Measurements from ENCODE around the gene PRKAR1B. TPM values are rescaled to one million over a fixed set of nuclear protein-coding genes. Genes with fewer than 3 reads are reported as not detected.

PRKAR1B gene
- 10 to 100 TPM; 28.0 to 28.2 TPM for total RNA-seq

DNA sequence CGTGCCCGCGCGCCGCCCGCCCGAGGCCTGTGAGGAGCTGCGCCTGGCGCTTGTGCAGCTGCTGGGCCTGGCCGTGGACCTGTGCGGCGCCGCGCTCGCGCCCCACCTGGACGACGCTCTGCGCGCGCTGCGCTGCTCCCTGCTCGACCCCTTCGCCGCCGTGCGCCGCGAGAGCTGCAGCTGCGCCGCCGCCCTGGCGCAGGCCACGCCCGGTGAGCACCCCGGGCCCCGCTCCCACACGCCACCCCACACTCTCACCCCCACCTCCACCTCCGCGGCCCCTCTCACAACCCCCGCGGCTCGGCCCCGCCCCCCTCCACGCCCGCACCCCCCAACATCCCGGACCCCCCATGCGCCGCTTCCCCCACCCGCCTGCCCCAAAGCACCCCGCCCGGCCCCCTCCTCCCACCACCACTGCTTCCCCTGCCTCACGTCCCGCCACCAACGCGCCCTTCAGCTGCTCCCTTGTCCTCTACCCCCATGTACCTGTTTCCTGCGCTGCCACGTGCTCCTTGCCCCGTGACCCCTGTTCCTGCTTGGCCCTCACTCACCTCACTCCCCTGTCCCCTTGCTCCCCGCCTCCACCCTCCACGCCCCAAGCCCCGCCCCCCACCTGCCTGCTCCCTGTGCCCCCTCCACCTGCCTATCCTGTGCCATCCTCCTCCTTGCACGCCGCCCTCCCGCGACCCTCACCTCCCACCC, at the start of gene PRKAR1B:
TSS of gene PRKAR1B (minus strand) at position 178 of the 702 bp plus-strand sequence. CDS start 15,776 bp downstream, outside the sequence.
- H3K36me3 Mint-ChIP-seq, result peaks cover 38% of the 10 kb centered on the region
- H3K27me3 Mint-ChIP-seq, result no peaks in the 10 kb centered on the region
- intact Hi-C loops (cut with micrococcal nuclease), result loop anchor here (5.0 kb wide), 2 partner anchors 145 to 205 kb away; no protein-coding TSS in a partner anchor
- peak; percentile 57 for DNase-seq
- H3K4me3 Mint-ChIP-seq, result peak within 1 kb of the TSS; percentile 86
- no peaks in the 10 kb centered on the region for H3K9me3 Mint-ChIP-seq
- CTCF ChIA-PET, result interaction anchor here (0.5 to 1.3 kb wide), 4 partner anchors 146 to 405 kb away, joined by 3 to 5 read pairs (median 4); no protein-coding TSS in a partner anchor
- peaks cover 27% of the 10 kb centered on the region for H3K4me1 Mint-ChIP-seq (ENCODE audit: low read depth)
- POLR2A ChIA-PET, result interaction anchor here (0.9 kb wide), 1 partner anchor 125 kb away, joined by 3 read pairs; no protein-coding TSS in a partner anchor
- peak within 1 kb of the TSS; percentile 76 for H3K27ac Mint-ChIP-seq

DNA sequence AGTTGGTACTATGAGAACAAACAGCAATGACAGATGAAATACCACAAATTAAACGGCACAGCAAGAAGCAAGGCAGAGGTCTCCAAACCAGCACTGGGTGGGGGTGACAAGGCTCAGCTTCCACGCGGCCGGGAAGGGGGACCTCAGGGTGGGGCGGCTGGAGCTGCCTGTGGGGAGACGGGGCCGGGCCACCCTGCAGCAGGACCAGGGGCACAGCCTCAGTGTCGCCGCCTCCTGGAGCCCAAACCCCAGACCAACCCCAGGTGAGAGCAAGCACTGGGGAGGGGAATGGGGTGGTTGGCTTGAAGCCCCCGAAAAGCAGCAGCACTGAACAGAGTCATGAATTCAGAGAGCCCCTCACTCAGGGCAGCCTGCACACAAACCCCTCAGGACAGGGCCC, 49.3 kb upstream of the PRKAR1B start:
- H3K36me3 Mint-ChIP-seq, result peaks cover 15% of the 10 kb centered on the region
- H3K9me3 Mint-ChIP-seq, result no peaks in the 10 kb centered on the region
- POLR2A ChIA-PET, result no interaction called here
- CTCF ChIA-PET, result interaction anchor here (5.3 kb wide), 1 partner anchor 455 kb away, joined by 21 read pairs; no protein-coding TSS in a partner anchor
- no peak for DNase-seq
- intact Hi-C loops (cut with micrococcal nuclease), result no loop called here
- H3K4me1 Mint-ChIP-seq (ENCODE audit: low read depth), result no peaks in the 10 kb centered on the region
- no peak overlapping the region for H3K4me3 Mint-ChIP-seq
- H3K27me3 Mint-ChIP-seq, result no peaks in the 10 kb centered on the region
- no peak overlapping the region for H3K27ac Mint-ChIP-seq

DNA sequence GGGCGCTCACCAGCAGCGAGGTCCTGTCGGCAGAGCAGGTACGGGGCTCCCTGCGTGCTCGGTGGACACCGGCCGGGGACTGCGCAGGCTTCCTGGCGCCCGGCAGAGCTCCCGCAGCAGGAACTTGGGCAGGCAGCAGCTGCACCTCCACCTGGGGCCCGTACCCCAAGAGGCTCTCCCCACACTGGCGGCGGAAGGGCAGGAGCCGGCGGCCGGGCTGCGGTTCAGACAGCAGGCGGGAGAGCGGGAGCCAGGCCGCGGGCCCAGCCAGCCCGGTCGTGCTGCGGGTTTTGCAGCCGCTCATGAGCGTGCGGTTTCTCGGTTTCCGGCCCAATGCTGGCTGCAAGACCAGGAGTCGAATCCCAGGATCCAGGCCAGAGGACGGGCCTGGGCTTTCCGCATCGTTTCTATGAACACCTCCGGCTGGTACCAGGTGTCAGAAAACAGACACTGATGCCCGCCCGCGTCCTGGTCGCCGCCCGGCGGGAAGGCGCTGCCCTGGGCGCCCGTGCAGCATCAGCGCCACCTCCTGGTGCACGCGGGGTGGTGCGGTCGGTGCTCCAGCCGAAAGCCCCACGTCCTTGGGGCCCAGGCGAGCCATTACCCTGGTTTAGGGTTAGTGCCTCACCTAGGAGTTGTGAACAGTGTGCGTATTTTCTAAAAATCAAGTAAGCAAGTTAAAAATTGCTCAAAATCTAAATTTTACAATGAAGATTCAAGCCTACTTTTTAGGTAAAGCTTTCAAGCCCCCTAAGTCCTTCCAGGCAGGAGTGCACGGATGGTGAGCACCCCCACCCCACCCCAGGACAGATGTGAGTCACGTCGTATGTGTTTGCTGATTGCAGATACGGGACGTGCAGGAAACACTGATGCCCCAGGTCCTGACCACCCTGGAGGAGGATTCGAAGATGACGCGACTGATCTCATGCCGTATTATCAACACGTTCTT, 47.4 kb upstream of the PRKAR1B start:
- POLR2A ChIA-PET, result interaction anchor here (0.7 kb wide), 1 partner anchor 453 kb away, joined by 3 read pairs; no protein-coding TSS in a partner anchor
- intact Hi-C loops (cut with micrococcal nuclease), result loop anchor here (1.0 kb wide), 1 partner anchor 452 kb away; no protein-coding TSS in a partner anchor

DNA sequence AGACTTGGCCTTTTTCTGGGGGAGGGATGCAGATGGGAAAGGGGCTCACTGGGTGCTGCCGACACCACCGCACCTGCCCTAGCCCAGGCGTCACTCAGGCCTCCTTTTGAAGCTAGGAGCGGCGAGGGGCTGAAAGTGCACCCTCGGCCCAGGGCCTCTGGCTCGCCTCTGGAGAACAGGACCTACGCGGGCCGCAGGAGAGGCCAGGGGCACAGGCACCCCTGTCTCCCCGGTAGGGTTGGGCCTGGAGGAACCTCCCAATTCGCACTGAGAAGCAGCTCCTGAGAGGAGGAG, 46.5 kb upstream of the PRKAR1B start:
- H3K27me3 Mint-ChIP-seq, result no peaks in the 10 kb centered on the region
- ChIA-PET POLR2A (interaction anchor here (0.7 kb wide), 1 partner anchor 452 kb away, joined by 3 read pairs; no protein-coding TSS in a partner anchor), CTCF (interaction anchor here (1.0 to 5.3 kb wide), 5 partner anchors 12 to 452 kb away, joined by 3 to 21 read pairs (median 7); no protein-coding TSS in a partner anchor)
- intact Hi-C loops (cut with micrococcal nuclease), result no loop called here
- no peak for DNase-seq
- H3K27ac Mint-ChIP-seq, result no peak overlapping the region
- H3K4me3 Mint-ChIP-seq, result no peak overlapping the region
- no peaks in the 10 kb centered on the region for H3K4me1 Mint-ChIP-seq (ENCODE audit: low read depth)
- peaks cover 11% of the 10 kb centered on the region for H3K36me3 Mint-ChIP-seq
- no peaks in the 10 kb centered on the region for H3K9me3 Mint-ChIP-seq

More for the DNA sequence above, 47.4 kb upstream of the PRKAR1B start:
- H3K4me3 Mint-ChIP-seq, result no peak overlapping the region
- no peaks in the 10 kb centered on the region for H3K4me1 Mint-ChIP-seq (ENCODE audit: low read depth)
- no peak overlapping the region for H3K27ac Mint-ChIP-seq
- no peaks in the 10 kb centered on the region for H3K9me3 Mint-ChIP-seq
- H3K36me3 Mint-ChIP-seq, result peaks cover 11% of the 10 kb centered on the region
- peak; percentile 76 for DNase-seq
- CTCF ChIA-PET, result interaction anchor here (1.0 to 5.3 kb wide), 4 partner anchors 13 to 453 kb away, joined by 3 to 21 read pairs (median 12); no protein-coding TSS in a partner anchor
- H3K27me3 Mint-ChIP-seq, result no peaks in the 10 kb centered on the region

DNA sequence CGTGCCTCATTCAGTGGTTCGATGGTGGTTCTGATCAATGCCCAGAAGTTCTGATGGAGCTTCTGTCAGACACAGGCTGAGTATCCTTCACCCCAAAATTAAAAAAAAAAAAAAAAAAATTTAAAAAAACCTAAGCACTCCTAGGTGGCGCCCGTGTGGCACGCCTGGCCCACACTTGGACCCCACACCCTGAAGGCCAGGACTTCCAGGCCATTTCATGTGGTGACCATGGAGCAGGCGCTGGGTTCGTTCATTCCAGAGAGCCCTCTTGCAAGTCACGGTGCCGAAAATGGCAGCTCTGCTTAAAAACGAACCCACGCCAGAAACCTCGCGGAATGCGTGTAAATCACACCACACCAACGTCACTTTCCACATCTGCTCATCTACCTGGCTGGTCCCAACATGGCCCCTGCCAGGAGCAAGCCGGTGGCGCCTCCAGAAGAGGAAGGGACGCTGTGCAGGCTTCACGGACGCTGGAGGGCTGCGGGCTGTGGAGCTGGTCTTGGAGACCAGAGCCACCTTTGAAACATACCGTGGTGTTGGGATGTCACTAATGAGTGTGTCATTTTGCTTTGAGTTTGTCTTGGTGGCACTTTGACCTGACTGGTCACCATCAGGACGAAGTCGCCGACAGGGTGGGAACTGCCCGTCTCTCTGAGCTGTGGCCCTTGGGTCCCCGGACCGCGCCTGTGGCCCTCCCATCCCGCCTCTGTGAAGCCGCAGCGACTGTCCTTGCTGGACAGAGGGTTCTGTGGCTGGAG, 46.0 kb upstream of the PRKAR1B start:
- DNase-seq, result no peak
- POLR2A ChIA-PET, result no interaction called here
- H3K27ac Mint-ChIP-seq, result no peak overlapping the region
- no peaks in the 10 kb centered on the region for H3K4me1 Mint-ChIP-seq (ENCODE audit: low read depth)
- CTCF ChIA-PET, result interaction anchor here (1.0 to 5.3 kb wide), 6 partner anchors 12 to 456 kb away, joined by 3 to 21 read pairs (median 5); no protein-coding TSS in a partner anchor
- H3K27me3 Mint-ChIP-seq, result no peaks in the 10 kb centered on the region
- H3K4me3 Mint-ChIP-seq, result no peak overlapping the region
- H3K36me3 Mint-ChIP-seq, result peaks cover 13% of the 10 kb centered on the region
- H3K9me3 Mint-ChIP-seq, result no peaks in the 10 kb centered on the region
- intact Hi-C loops (cut with micrococcal nuclease), result no loop called here

DNA sequence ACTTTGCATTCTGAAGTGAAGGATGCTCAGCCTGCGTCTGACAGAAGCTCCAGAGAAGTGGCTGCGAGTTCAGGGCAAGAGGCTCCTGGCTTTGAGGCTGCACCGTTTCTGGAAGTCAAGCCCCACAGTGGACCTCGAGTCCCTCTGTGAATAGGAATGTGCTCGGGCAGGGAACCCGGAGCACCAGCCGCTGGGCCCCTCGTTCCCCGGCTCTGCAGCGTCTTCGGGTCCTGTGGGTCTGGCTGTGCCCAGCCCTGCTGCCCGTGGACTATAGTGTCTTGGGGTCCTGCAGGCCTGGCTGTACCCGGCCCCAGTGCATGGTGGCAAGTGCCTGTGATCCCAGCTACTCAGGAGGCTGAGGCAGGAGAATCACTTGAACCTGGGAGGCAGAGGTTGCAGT, 45.3 kb upstream of the PRKAR1B start:
- H3K27me3 Mint-ChIP-seq, result no peaks in the 10 kb centered on the region
- intact Hi-C loops (cut with micrococcal nuclease), result no loop called here
- H3K4me3 Mint-ChIP-seq, result no peak overlapping the region
- H3K4me1 Mint-ChIP-seq (ENCODE audit: low read depth), result no peaks in the 10 kb centered on the region
- ChIA-PET CTCF (interaction anchor here (1.0 to 5.3 kb wide), 5 partner anchors 11 to 455 kb away, joined by 3 to 21 read pairs (median 7); no protein-coding TSS in a partner anchor), POLR2A (no interaction called here)
- H3K27ac Mint-ChIP-seq, result no peak overlapping the region
- H3K9me3 Mint-ChIP-seq, result no peaks in the 10 kb centered on the region
- DNase-seq, result no peak
- H3K36me3 Mint-ChIP-seq, result peaks cover 19% of the 10 kb centered on the region

DNA sequence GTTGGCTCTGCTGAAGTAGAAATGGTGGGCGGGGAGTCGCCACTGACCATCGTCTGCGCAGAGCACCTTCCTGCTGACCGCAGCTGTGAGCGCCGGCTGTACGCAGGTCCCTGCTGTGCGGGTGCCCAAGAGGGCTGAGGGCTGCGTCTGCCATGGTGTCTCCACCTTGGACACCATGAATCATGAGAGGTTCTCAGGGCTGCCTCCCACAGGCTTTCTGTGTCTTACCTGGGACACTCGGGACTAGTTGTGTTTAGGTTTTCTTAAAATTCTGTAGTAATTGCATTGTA, 44.9 kb upstream of the PRKAR1B start:
- Mint-ChIP-seq H3K4me1 (ENCODE audit: low read depth) (no peaks in the 10 kb centered on the region), H3K4me3 (no peak overlapping the region), H3K27ac (no peak overlapping the region), H3K36me3 (peaks cover 19% of the 10 kb centered on the region), H3K9me3 (no peaks in the 10 kb centered on the region), H3K27me3 (no peaks in the 10 kb centered on the region)
- intact Hi-C loops (cut with micrococcal nuclease), result no loop called here
- CTCF ChIA-PET, result interaction anchor here (3.7 to 5.3 kb wide), 2 partner anchors 439 to 451 kb away, joined by 17 to 21 read pairs; no protein-coding TSS in a partner anchor
- POLR2A ChIA-PET, result no interaction called here
- DNase-seq, result no peak

DNA sequence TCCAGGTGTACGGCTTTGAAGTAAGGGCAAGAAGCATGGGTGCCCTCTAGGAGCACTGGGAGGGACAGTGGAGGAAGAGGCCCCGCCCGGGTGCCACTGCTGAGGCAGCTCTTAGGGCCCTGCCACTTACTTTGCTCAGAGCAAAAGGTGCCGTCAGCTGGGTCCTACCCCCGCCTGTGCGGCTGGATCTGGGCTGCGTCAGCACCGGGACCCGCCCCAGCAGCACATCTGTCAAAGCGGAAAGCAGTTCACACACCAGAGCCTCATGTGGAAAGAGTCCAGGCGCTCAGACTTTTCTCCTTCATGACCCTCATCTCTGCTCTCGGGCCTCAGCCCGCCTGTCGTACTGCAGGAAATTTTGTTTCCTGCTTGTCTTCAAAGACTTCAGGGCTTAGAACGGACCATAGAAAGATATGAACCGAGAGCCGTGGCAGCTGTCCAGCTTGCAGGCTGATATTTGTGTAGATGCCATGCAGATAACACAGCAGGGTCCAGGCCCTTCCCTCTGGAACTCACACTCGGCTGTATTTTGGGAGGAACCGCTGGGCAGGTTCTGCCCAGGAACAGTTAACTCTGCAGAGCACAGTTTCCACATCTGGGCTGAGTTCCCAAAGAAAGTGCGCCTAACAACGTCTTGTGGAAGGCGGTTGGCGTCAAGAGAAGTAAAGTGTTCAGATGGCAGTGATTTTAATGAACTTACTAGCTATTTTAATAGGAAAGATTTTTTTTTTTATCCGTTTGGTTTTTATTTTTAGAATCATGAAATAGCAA, 44.3 kb upstream of the PRKAR1B start:
- H3K36me3 Mint-ChIP-seq, result peaks cover 17% of the 10 kb centered on the region
- H3K4me1 Mint-ChIP-seq (ENCODE audit: low read depth), result no peaks in the 10 kb centered on the region
- ChIA-PET CTCF (interaction anchor here (1.3 to 3.7 kb wide), 2 partner anchors 39 to 438 kb away, joined by 5 to 17 read pairs; no protein-coding TSS in a partner anchor), POLR2A (no interaction called here)
- intact Hi-C loops (cut with micrococcal nuclease), result no loop called here
- H3K4me3 Mint-ChIP-seq, result no peak overlapping the region
- H3K27ac Mint-ChIP-seq, result no peak overlapping the region
- no peaks in the 10 kb centered on the region for H3K27me3 Mint-ChIP-seq
- no peaks in the 10 kb centered on the region for H3K9me3 Mint-ChIP-seq
- DNase-seq, result no peak

DNA sequence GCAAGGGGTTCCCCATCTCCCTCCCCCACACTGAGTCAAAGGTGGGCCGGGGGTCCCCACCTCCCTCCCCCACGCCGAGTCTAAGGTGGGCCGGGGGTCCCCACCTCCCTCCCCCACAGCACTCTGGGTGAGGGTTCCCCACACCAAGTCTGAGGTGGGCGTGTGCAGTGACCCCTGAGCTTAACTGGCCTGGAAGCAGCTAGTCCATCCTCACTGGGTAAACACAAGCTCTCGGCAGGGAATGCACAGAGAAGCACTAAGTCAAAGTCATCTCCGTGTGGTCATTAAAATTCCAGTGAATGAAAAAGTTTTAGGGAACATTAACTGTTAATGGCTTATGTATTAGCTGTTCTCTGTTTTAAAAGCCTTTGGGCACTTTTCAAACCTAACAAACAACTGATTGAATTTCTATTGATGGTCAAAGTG, 43.7 kb upstream of the PRKAR1B start:
- no peak for DNase-seq
- ChIA-PET CTCF (interaction anchor here (0.6 to 1.3 kb wide), 2 partner anchors 38 to 449 kb away, joined by 3 to 5 read pairs; no protein-coding TSS in a partner anchor), POLR2A (no interaction called here)
- H3K36me3 Mint-ChIP-seq, result peaks cover 17% of the 10 kb centered on the region
- H3K27me3 Mint-ChIP-seq, result no peaks in the 10 kb centered on the region
- H3K4me3 Mint-ChIP-seq, result no peak overlapping the region
- H3K27ac Mint-ChIP-seq, result no peak overlapping the region
- H3K4me1 Mint-ChIP-seq (ENCODE audit: low read depth), result no peaks in the 10 kb centered on the region
- intact Hi-C loops (cut with micrococcal nuclease), result no loop called here
- no peaks in the 10 kb centered on the region for H3K9me3 Mint-ChIP-seq

DNA sequence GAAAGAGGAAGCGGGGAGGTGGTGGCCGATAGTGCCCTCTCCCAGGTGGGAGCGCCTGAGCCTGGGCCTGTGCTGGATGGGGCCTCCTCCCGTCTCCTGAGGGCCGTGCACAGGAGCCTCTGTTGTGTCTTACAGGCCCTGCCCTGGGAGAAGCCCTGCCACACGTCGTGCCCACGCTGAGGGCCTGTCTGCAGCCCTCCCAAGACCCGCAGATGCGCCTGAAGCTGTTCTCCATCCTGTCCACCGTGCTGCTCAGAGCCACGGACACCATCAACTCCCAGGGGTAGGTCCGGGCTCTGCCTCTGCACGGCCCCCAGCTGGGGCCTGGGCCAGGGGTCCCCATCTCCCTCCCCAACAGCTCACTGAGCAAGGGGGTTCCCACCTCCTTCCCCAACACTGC, 43.3 kb upstream of the PRKAR1B start:
- H3K27ac Mint-ChIP-seq, result no peak overlapping the region
- H3K4me3 Mint-ChIP-seq, result no peak overlapping the region
- H3K9me3 Mint-ChIP-seq, result no peaks in the 10 kb centered on the region
- intact Hi-C loops (cut with micrococcal nuclease), result no loop called here
- POLR2A ChIA-PET, result no interaction called here
- no peak for DNase-seq
- CTCF ChIA-PET, result interaction anchor here (0.6 to 1.3 kb wide), 2 partner anchors 38 to 449 kb away, joined by 3 to 5 read pairs; no protein-coding TSS in a partner anchor
- peaks cover 13% of the 10 kb centered on the region for H3K36me3 Mint-ChIP-seq
- no peaks in the 10 kb centered on the region for H3K4me1 Mint-ChIP-seq (ENCODE audit: low read depth)
- H3K27me3 Mint-ChIP-seq, result no peaks in the 10 kb centered on the region
